Measurements from ENCODE around the gene PATJ.
"Not testable (repeated sequence)": the region's sequence is repeated elsewhere in the genome, so short reads cannot be mapped to it uniquely, and the experiment has no call there.

PATJ gene

DNA sequence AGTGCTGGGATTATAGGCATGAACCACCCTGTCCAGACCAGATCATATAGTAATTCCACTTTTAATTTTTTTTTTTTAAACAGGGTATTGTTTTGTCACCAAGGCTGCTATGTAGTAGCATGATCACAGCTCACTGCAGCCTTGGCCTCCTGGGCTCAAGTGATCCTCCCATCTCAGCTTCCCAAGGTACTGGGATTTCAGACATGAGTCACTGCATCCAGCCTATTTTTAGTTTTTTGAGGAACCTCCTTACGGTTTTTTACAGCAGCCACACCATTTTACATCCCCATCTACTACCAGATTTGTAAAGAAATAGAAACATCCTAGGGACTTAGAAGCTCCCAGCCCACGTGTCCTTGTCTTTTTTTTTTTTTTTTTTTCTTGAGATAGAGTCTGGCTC is 476.3 kb downstream of the PATJ start:
- Histone ChIP-seq H3K27ac (no peak overlapping the region), H3K4me1 (ENCODE audit: control insufficient read depth in 1 of 2, insufficient read depth in 1 of 2, low read depth in 1 of 2, low read length in 1 of 2) (no peaks in the 10 kb centered on the region)
- TF ChIP-seq, protein P1, sequence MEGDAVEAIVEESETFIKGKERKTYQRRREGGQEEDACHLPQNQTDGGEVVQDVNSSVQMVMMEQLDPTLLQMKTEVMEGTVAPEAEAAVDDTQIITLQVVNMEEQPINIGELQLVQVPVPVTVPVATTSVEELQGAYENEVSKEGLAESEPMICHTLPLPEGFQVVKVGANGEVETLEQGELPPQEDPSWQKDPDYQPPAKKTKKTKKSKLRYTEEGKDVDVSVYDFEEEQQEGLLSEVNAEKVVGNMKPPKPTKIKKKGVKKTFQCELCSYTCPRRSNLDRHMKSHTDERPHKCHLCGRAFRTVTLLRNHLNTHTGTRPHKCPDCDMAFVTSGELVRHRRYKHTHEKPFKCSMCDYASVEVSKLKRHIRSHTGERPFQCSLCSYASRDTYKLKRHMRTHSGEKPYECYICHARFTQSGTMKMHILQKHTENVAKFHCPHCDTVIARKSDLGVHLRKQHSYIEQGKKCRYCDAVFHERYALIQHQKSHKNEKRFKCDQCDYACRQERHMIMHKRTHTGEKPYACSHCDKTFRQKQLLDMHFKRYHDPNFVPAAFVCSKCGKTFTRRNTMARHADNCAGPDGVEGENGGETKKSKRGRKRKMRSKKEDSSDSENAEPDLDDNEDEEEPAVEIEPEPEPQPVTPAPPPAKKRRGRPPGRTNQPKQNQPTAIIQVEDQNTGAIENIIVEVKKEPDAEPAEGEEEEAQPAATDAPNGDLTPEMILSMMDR (IDR thresholded peaks at IDR 0.05) = no peak

DNA sequence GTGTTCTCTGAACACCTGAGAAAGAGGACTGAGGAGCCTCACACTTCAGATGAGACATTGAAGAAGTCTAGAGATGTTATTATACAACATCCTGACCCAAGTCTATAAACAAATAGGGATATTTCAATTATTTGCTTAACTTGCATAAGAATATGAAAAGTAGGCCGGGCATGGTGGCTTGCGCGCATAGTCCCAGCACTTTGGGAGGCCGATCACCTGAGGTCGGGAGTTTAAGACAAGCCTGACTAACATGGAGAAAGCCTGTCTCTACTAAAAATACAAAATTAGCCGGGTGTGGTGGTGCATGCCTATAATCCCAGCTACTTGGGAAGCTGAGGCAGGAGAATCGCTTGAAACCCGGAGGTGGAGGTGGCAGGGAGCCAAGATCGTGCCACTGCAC is 478.2 kb downstream of the PATJ start:
- H3K36me3 ChIP-seq; H3K9me3 ChIP-seq; H3K4me3 ChIP-seq (ENCODE audit: low read depth in 1 of 2, low read length in 1 of 2); H3K4me1 ChIP-seq (ENCODE audit: control insufficient read depth in 1 of 2, insufficient read depth in 1 of 2, low read depth in 1 of 2, low read length in 1 of 2); H3K27ac ChIP-seq; H3K27me3 ChIP-seq: not testable (repeated sequence)

More for the DNA sequence above, 476.3 kb downstream of the PATJ start:
- no peaks in the 10 kb centered on the region for H3K27me3 ChIP-seq
- H3K4me3 ChIP-seq (ENCODE audit: low read depth in 1 of 2, low read length in 1 of 2) = no peak overlapping the region
- H3K9me3 ChIP-seq = no peaks in the 10 kb centered on the region
- no peaks in the 10 kb centered on the region for H3K36me3 ChIP-seq

DNA sequence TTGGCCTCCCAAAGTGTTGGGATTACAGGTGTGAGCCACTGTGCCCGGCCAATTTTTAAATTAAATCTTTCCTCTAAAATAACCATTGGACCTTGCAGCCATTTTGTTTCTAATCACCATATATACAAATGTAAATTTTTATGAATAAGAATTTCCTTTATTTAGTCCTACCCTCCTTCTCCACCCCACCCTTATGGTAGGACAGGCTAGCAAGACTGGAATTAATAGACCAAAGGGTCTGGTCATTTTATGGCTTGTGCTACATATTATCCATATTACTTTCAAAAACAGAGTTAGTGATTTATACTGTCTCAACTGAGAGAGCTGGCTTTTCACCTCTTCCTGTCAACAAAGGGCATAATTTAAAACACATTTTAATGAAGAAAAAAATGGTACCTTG is 478.9 kb downstream of the PATJ start:
- Histone ChIP-seq H3K27ac (no peak overlapping the region), H3K9me3 (no peaks in the 10 kb centered on the region), H3K4me1 (ENCODE audit: control insufficient read depth in 1 of 2, insufficient read depth in 1 of 2, low read depth in 1 of 2, low read length in 1 of 2) (no peaks in the 10 kb centered on the region), H3K4me3 (ENCODE audit: low read depth in 1 of 2, low read length in 1 of 2) (no peak overlapping the region), H3K36me3 (no peaks in the 10 kb centered on the region), H3K27me3 (no peaks in the 10 kb centered on the region)
- TF ChIP-seq, protein P1 (IDR thresholded peaks at IDR 0.05) = no peak

DNA sequence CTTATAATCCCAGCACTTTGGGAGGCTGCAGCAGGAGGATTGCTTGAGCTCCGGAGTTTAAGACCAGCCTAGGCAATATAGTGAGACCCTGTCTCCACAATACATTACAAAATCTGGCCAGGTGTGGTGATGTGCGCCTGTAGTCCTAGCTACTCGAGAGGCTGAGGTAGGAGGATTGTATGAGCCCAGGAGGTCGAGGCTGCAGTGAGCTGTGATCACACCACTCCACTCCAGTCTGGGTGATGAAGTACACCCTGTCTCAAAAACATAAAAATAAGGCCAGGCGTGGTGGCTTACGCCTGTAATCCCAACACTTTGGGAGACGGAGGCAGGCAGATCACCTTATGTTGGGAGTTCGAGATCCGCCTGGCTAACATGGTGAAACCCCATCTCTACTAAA is 480.0 kb downstream of the PATJ start:
- no peaks in the 10 kb centered on the region for H3K36me3 ChIP-seq
- TF ChIP-seq, protein P1 (IDR thresholded peaks at IDR 0.05) = no peak
- no peaks in the 10 kb centered on the region for H3K27me3 ChIP-seq
- no peaks in the 10 kb centered on the region for H3K4me1 ChIP-seq (ENCODE audit: control insufficient read depth in 1 of 2, insufficient read depth in 1 of 2, low read depth in 1 of 2, low read length in 1 of 2)
- H3K27ac ChIP-seq = no peak overlapping the region
- H3K4me3 ChIP-seq (ENCODE audit: low read depth in 1 of 2, low read length in 1 of 2) = no peak overlapping the region
- no peaks in the 10 kb centered on the region for H3K9me3 ChIP-seq

DNA sequence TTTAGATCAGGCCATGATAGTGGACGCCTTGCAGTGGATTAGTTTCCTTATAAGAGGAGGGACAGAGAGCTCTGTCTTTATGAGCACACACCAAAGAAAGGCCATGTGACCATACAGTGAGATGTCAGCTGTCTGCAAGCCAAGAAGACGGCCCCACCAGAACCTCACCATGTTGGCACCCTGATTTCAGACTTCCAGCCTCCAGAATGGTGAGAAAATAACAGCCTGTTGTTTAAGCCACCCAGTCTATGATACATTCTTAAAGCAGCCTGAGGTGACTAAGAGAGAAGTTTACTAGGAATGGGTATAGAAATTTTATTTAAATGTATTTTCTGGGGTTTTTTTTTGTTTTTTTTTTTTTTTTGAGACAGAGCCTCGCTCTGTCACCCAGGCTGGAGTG is 481.9 kb downstream of the PATJ start:
- H3K27me3 ChIP-seq = no peaks in the 10 kb centered on the region
- TF ChIP-seq, protein P1 (IDR thresholded peaks at IDR 0.05) = no peak

DNA sequence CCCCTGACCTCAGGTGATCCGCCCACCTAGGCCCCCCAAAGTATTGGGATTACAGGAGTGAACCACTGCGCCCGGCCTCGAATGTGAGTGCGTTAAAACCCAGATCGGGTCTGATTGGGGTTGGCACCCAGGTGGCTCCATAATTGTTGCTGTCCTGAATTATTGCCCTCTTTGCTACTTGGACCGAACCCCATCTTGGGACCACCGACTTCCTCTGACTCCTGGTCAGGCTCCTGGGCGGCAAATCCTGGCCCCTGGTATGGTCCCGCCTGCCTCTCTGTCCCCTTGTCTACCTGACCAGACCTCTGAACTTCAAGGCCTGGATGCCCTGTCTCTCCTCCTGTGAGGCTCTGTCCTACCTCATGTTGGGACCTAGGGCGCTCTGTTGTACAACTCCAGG is 485.2 kb downstream of the PATJ start:
- TF ChIP-seq, protein P1 (IDR thresholded peaks at IDR 0.05) = no peak

More for the DNA sequence above, 481.9 kb downstream of the PATJ start:
- H3K4me3 ChIP-seq (ENCODE audit: low read depth in 1 of 2, low read length in 1 of 2) = no peak overlapping the region
- no peaks in the 10 kb centered on the region for H3K4me1 ChIP-seq (ENCODE audit: control insufficient read depth in 1 of 2, insufficient read depth in 1 of 2, low read depth in 1 of 2, low read length in 1 of 2)
- H3K9me3 ChIP-seq = no peaks in the 10 kb centered on the region
- H3K27ac ChIP-seq = no peak overlapping the region
- no peaks in the 10 kb centered on the region for H3K36me3 ChIP-seq

More for the DNA sequence above, 485.2 kb downstream of the PATJ start:
- Histone ChIP-seq H3K36me3 (no peaks in the 10 kb centered on the region), H3K27ac (no peak overlapping the region), H3K4me3 (ENCODE audit: low read depth in 1 of 2, low read length in 1 of 2) (no peak overlapping the region), H3K4me1 (ENCODE audit: control insufficient read depth in 1 of 2, insufficient read depth in 1 of 2, low read depth in 1 of 2, low read length in 1 of 2) (no peaks in the 10 kb centered on the region), H3K27me3 (no peaks in the 10 kb centered on the region), H3K9me3 (no peaks in the 10 kb centered on the region)

Measured in neutrophil (primary cell).